ENCODE data around the gene PATJ. TPM values are rescaled to one million over a fixed set of nuclear protein-coding genes. Genes with fewer than 3 reads are reported as not detected.

The PATJ gene
- total RNA-seq, 4 donors from 2014 or later, result 25.7 to 37.4 (median 31.8) TPM

- 92% methylated on average over 7 of the region's 7 CpGs for WGBS
- Histone ChIP-seq H3K9me3 (no peaks in the 10 kb centered on the region), H3K4me3 (no peak overlapping the region), H3K4me1 (no peaks in the 10 kb centered on the region), H3K36me3 (no peaks in the 10 kb centered on the region), H3K27me3 (no peaks in the 10 kb centered on the region), H3K27ac (replicated peaks in 1 of 4) (no peak overlapping the region)
- intact Hi-C loops (cut with DNase I), result no loop called here
- DNase-seq (ENCODE audit: extremely low spot score), result no peak
- TF ChIP-seq POLR2AphosphoS5 (IDR thresholded peaks at IDR 0.05), result no peak
- TF ChIP-seq, protein P1, sequence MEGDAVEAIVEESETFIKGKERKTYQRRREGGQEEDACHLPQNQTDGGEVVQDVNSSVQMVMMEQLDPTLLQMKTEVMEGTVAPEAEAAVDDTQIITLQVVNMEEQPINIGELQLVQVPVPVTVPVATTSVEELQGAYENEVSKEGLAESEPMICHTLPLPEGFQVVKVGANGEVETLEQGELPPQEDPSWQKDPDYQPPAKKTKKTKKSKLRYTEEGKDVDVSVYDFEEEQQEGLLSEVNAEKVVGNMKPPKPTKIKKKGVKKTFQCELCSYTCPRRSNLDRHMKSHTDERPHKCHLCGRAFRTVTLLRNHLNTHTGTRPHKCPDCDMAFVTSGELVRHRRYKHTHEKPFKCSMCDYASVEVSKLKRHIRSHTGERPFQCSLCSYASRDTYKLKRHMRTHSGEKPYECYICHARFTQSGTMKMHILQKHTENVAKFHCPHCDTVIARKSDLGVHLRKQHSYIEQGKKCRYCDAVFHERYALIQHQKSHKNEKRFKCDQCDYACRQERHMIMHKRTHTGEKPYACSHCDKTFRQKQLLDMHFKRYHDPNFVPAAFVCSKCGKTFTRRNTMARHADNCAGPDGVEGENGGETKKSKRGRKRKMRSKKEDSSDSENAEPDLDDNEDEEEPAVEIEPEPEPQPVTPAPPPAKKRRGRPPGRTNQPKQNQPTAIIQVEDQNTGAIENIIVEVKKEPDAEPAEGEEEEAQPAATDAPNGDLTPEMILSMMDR (IDR thresholded peaks at IDR 0.05), result no peak
- TF ChIP-seq EP300 (IDR thresholded peaks at IDR 0.05), result no peak
- TF ChIP-seq POLR2A (IDR thresholded peaks at IDR 0.05; ENCODE audit: low read depth), result no peak
Measured at GRCh38 chr1:61981870-61982660, 239.8 kb downstream of the PATJ start.

GRCh38 chr1:61983236-61983635 lies 241.0 kb downstream of the PATJ start:
- DNase-seq (ENCODE audit: extremely low spot score), result no peak
- Histone ChIP-seq H3K9me3 (no peaks in the 10 kb centered on the region), H3K4me1 (no peaks in the 10 kb centered on the region), H3K36me3 (no peaks in the 10 kb centered on the region), H3K27me3 (no peaks in the 10 kb centered on the region), H3K4me3 (no peak overlapping the region), H3K27ac (replicated peaks in 1 of 4) (no peak overlapping the region)
- WGBS, result 37% methylated on average over 1 of the region's 1 CpG
- TF ChIP-seq POLR2A (IDR thresholded peaks at IDR 0.05; ENCODE audit: low read depth) (no peak), EP300 (IDR thresholded peaks at IDR 0.05) (no peak), POLR2AphosphoS5 (IDR thresholded peaks at IDR 0.05) (no peak)
- intact Hi-C loops (cut with DNase I), result no loop called here

DNA sequence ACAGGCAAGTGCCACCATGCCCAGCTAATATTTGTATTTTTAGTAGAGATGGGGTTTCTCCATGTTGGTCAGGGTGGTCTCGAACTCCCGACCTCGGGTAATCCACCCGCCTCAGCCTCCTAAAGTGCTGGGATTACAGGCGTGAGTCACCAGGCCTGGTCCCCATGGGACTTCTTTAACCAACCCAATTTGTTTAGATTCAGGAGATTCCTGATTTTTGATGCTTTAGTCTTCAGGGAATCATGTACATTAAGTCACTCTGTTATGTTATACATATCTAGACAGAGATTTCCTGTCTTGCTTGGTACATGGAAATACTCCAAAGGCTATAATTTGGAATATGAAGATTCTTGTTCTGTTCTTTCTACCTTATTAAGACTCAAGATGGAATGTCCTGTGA lies 250.0 kb downstream of the PATJ start:
- Histone ChIP-seq H3K4me3 (no peak overlapping the region), H3K36me3 (peaks cover 0 to 14% (median 0%) of the 10 kb centered on the region in 4 donors), H3K4me1 (no peaks in the 10 kb centered on the region), H3K27me3 (no peaks in the 10 kb centered on the region), H3K27ac (replicated peaks in 1 of 4) (no peak overlapping the region), H3K9me3 (no peaks in the 10 kb centered on the region)
- DNase-seq (ENCODE audit: extremely low spot score), result no peak
- no peak for TF ChIP-seq EP300 (IDR thresholded peaks at IDR 0.05)
- no peak for TF ChIP-seq POLR2A (IDR thresholded peaks at IDR 0.05; ENCODE audit: low read depth)
- no peak for TF ChIP-seq POLR2AphosphoS5 (IDR thresholded peaks at IDR 0.05)
- TF ChIP-seq, protein P1 (IDR thresholded peaks at IDR 0.05), result no peak
- WGBS, result 100% methylated on average over 4 of the region's 5 CpGs
- intact Hi-C loops (cut with DNase I), result no loop called here

DNA sequence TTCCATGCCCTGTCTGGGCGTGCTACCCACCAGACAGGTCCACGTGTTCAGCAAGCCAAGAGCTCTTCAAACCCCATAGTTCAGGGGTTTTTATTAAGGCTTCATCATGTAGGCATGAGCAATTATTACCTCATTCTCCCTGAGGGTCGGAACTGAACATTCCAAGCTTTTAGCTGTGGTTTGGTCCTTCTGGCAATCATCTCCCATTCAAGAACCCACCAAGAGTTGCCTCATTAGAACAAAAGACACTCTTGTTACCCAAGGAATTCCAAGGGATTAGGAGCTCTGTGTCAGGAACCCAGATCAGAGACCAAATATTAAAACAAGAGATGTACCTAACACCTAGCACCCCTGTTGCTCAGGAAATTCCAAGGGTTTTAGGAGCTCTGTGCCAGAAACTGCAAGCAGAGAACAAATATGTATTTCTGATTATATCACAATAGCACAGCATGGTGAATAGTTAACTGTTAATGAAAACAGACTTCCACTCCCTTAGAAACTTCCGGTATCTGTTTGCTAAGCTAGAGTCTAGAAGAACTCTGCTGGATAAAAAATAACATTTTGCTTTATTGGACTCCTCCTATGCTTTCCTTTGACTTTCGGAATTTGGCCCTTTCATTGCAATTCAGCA lies 251.2 kb downstream of the PATJ start:
- no peak overlapping the region for H3K27ac ChIP-seq (replicated peaks in 1 of 4)
- TF ChIP-seq EP300 (IDR thresholded peaks at IDR 0.05) (no peak), POLR2A (IDR thresholded peaks at IDR 0.05; ENCODE audit: low read depth) (no peak), POLR2AphosphoS5 (IDR thresholded peaks at IDR 0.05) (no peak)
- TF ChIP-seq, protein P1 (IDR thresholded peaks at IDR 0.05), result no peak
- no peak for DNase-seq (ENCODE audit: extremely low spot score)
- H3K4me3 ChIP-seq, result no peak overlapping the region
- peaks cover 0 to 14% (median 0%) of the 10 kb centered on the region in 4 donors for H3K36me3 ChIP-seq
- 89% methylated on average over 5 of the region's 5 CpGs for WGBS
- no peaks in the 10 kb centered on the region for H3K4me1 ChIP-seq
- no peaks in the 10 kb centered on the region for H3K27me3 ChIP-seq
- H3K9me3 ChIP-seq, result no peaks in the 10 kb centered on the region
- intact Hi-C loops (cut with DNase I), result no loop called here

DNA sequence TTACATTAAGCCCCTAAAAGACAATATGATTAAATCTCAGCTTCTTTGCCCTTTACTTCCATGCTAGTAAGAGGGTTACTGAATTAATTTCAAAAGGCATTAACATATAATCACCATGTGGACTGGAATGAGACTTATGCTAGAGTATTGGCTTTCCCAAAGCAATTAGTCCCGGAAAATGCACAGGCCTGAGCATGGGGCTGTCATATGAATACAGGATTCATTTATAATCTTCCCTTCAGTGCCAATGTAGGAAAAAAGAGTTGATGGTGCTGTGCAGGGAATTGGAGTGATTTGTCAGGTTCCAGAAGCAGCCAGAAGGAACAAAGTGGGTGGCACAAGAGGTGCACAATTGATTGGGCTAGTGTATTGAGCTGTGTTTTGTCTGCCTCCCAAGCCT lies 253.4 kb downstream of the PATJ start:
- intact Hi-C loops (cut with DNase I), result no loop called here
- DNase-seq (ENCODE audit: extremely low spot score), result no peak
- Histone ChIP-seq H3K4me1 (no peaks in the 10 kb centered on the region), H3K36me3 (peaks cover 0 to 14% (median 0%) of the 10 kb centered on the region in 4 donors), H3K9me3 (no peaks in the 10 kb centered on the region), H3K27me3 (no peaks in the 10 kb centered on the region), H3K27ac (replicated peaks in 1 of 4) (no peak overlapping the region), H3K4me3 (no peak overlapping the region)
- TF ChIP-seq POLR2A (IDR thresholded peaks at IDR 0.05; ENCODE audit: low read depth) (no peak), EP300 (IDR thresholded peaks at IDR 0.05) (no peak), POLR2AphosphoS5 (IDR thresholded peaks at IDR 0.05) (no peak)
- TF ChIP-seq, protein P1 (IDR thresholded peaks at IDR 0.05), result no peak
- 86% methylated on average over 1 of the region's 1 CpG for WGBS

All from esophagus muscularis mucosa (tissue), 4 donors.